HUDEP-2 (cell line): ENCODE data around the gene RUFY4.
"Not testable (repeated sequence)": the region's sequence is repeated elsewhere in the genome, so short reads cannot be mapped to it uniquely, and the experiment has no call there.

Experiments used
- DNase-seq, 76 experiments: peaks; one replicate each; lab custom pipeline; 2025; ENCODE audit not compliant: unreplicated experiment in 76 of 76; lab: John Stamatoyannopoulos, UW

RUFY4 gene

DNA sequence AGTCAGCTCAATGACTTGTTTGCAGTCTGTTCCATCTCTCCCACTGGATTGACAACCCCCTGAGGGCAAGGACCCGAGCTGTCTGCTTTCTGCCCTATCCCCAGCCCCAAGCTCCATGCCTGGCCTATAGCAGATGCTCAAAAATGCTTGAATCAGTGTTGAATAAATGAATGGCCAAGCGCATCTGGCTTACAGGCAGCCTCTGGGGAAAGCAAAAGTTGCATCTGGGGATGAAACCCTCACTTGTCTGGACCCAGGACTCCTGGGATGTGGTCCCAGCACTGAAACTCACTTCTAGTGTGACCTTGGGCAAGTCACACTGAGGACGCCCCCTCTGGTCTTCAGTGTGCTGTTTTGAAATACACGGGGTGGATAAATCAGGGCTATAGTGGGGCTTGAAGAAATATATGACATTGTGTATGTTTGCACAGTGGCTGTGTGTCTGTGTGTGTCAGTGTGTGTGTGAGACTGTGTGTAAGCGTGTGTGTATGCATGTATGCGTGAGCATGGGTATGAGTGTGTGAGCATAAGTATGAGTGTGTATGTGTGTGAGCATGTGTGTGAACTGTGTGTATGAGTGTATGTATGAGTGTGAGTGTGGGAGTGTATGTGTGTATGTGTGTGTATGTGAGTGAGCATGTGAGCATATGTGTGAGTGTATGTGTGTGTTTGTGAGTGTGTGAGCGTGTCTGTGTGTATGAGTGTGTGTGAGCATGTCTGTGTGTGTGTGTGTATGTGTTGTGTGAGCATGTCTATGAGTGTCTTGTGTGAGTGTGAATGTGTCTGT, 38.5 kb upstream of the RUFY4 start:
- no peak for DNase-seq

DNA sequence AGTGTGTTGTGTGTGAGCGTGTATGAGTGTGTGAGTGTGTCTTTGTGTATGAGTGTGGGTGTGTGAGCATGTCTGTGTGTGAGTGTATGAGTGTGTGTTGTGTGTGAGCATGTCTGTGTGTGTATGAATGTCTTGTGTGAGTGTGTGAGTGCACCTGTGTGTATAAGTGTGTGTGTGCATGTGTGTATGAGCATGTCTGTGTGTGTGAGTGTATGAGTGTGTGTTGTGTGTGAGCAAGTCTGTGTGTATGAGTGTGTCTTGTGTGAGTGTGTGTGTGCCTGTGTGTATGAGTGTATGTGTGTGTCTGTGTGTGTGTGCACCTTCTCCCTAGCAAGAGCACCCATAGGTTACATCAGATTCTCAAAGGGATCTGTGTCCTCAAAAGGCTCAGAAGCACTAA, 37.8 kb upstream of the RUFY4 start:
- DNase-seq = no peak

DNA sequence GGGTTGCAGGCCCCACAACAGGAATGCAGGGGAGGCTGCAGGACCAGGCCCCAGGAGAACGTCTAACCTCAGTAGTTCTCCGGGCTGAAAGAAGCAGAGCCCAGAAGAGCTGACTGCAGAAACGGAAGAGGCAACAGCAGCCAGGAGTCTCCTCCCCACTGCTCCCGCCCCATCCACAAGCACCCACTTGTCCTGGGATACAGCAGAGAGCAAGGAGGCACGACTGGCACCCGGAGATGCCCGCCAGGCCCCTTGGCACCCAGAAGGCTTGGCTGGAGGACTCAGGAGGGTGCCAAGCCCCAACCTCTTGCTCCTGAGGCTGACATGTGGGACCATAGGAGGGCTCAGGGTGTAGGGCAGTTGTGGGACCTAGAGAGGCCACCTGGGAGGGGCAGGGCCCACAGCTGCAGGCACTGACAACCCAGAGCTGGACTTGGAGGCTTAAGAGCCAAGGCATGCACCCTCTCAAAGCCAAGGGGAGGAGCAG, 37.2 kb upstream of the RUFY4 start:
- no peak for DNase-seq

DNA sequence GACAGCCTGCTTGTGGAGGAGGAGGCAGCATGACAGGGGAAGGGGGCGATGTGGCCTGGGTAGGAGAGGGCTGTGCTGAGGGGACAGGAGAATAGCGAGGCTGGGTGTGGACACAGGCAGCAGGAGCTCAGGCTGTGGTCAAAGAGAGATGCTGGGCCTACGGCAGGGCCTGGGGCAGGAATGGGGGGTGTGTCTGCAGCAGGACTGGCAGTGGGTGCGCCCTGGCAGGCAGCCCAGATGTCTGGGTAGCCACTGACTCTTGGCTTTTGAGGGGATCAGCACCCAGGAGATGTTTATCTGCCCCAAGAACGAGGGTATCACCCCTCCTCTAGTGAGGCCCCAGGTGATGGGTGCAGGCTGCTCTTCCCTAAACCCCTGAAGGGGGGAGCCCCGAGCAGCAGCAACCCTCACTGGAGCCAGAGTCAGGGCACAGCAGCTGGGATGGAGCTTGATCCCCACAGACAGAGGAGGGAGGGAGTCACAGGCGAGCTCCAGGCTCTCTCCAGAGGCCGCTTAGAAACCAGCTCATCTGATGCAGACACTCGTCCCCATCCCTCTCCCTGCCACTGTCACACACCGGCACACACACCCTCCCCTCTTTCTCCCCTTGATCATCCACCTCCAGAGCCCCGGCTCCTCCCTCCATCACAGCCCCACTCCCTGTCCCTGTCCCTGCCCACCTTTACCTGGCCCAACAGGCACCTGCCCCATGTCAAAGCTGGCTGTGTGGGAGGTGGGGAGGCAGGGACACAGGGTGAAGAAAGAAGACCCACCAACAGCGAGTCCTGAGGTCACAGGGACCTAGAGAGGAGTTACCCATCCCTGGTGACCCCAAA, 36.5 kb upstream of the RUFY4 start:
- DNase-seq = peak in 1 of 76 experiments; percentile 13

DNA sequence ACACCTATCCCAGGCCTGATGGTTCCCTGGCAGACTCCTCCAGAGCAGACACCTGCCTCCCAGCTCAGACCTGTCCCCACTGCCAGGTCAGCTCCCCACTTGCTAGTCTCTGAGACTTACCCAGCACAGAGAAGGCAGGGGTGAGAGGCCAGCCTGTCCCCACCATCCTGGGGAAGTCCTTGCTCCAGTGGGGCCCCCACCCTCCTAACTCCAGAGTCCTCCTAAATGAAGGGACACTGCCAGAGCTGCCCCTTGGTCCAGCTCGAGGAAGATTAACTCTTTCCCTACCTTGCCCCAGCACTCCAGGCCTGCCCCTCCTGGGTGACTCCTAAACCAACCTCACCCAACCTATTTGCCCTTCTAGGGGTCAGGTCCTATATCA, 35.9 kb upstream of the RUFY4 start:
- DNase-seq = no peak

DNA sequence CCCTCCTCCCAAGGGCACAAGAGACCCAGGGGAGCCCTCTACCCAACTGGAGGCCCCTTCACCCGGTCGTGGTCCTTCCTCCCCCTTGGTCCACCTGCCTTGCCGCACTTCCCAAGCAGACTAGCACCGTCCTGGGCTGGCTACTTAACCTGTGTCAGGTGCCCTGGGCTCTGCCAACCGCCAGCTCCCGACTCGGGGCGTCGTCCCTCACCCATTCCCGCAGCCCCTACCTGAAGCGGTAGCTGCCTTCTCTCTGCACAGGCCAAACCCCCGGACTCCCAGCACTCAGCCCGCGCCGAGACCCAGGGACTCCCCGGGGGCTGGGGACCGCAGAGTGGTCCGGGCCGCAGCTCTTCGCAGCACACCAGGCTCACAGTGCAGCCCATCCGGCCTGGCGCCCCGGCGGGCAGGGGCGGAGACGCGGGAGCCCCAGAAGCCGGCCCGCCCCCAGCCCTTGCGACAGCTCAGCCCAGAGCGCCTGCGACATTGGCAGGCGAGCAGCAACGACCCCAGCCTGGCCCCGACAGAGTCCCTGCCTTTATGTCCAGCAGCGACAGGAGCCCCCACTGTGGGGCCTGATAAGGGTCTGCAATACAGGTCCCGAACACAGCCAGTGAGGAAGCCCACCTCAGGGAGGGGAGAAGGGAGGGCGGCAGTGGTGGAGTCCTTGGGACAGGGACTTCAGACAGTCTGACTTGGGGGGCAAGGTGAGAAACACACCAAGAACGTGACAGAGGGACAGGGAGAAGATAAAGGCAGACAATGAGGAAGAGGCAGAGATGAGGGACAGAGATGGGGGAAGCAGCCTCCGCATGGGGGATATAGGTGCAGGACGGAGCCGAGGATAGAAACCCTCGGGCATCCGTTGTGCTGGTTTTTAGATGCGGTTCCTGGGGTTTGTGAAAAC, 35.2 kb upstream of the RUFY4 start:
- no peak for DNase-seq

DNA sequence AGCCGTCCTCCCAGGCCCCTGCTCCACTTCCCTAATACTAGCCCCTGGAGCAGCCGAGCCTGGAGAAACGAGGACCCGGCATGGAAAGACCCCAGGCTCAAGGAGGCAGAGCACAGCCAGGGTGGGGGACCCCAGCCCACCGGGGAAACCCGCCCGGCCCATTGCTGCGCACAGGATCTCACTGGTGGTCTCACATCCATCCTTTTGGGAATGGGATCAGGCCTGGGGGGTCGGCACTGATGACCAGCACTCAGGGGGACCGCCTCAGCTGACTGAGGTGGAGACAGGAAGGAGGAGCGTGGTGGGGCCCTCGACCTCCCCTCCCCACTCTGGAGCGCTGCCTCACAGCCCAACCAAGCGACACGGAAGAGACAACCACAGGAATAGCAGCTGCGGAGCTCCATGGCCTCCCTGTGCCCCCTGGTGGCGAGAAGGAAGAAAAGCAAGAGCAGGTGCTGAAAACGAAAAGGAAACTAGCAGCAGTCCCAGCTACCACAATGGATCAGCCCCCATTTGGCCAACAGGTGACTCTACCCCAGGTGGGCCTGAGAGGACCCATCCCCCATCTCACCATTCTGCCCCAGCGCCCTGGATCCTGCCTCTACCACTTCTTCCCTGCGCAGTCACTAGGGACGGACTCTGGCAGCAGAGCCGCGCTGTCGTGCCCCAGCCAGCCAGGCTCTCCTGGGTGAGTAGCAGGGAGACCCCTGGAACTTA, 34.4 kb upstream of the RUFY4 start:
- peak in 12 of 76 experiments; percentile 3 to 22 (median 9) for DNase-seq

DNA sequence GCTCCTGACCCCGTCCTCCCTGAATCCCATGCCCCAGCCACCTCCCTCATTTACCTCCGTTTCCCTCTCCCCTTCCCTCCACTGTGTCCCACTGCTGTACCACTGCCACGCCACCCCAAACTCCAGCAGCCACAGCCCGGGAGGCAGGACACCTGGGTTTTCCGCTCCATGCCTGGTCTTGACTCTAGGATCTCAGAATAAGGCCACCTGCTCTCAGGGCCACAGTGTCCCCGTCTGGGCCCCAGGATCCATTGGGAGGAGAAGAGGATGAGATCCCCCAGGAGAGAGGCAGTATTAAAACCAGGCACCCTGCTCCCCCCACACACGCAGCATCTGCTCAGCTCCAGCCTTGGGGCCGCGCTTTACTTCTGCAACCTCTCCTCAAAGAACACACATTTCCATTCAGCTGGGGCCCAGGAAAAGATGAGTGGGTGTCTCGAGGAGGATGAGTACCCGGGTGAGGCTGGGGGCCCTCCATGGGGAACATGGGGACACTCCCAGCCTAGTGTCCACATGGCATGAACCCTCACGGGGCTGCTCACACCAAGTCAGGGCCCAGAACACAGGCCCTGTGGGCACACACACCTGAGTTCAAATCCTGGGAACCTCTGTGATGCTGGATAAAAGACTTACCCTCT, 33.5 kb upstream of the RUFY4 start:
- no peak for DNase-seq

DNA sequence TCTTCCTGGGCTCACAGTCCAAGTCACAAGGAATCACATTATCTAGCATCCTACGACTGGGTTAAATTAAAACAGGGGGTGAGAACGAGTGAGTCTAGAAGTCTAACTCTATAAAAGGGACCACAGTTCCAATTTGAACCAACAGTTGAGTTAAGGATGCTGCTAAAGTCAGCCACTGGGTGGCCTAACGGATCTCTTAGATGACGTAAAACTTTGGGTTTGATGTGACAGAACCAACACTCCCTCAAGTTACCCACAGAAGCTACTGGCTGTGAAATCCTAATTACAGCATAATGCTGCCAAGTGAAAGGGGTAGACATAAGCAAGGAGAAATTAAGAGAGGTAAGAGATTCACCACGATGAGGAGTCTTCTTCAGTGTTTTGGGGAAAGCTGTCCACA, 32.7 kb upstream of the RUFY4 start:
- no peak for DNase-seq

DNA sequence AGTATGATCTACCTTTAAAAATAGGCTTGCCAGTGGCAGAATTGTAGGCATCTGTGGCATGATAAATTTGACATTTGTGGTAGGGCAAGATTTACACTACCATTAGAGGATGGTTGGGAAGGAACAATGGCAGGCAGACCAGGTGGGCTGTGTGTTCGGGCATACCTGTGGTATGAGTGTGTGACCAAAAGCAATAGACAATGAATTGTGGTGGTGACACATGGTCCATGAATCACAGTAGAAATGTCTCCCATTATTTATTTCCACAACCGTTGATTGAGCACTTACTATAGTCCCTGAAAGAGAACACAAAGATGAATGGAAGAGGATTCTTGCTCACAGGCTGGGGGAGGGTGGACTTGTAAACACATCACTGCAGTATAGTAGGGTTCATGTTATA, 29.9 kb upstream of the RUFY4 start:
- DNase-seq = no peak

DNA sequence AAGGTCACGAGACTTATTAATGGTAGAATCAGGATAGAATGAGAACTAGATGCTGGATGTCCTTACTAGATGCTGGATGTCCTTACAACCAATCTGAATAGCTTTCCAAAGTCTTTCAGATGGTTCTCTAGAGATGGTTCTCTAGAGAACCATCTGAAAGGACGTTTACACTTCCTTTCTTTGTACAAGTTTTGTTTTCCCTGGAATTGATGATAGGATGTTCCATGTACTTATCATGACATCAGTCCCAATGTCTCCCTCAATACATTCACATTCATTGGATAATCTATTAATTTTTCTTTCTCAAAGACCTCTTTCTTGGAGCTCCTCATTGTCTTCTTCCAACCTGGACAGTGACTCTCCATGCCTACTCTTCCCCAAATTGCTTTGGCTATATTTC, 28.2 kb upstream of the RUFY4 start:
- no peak for DNase-seq

DNA sequence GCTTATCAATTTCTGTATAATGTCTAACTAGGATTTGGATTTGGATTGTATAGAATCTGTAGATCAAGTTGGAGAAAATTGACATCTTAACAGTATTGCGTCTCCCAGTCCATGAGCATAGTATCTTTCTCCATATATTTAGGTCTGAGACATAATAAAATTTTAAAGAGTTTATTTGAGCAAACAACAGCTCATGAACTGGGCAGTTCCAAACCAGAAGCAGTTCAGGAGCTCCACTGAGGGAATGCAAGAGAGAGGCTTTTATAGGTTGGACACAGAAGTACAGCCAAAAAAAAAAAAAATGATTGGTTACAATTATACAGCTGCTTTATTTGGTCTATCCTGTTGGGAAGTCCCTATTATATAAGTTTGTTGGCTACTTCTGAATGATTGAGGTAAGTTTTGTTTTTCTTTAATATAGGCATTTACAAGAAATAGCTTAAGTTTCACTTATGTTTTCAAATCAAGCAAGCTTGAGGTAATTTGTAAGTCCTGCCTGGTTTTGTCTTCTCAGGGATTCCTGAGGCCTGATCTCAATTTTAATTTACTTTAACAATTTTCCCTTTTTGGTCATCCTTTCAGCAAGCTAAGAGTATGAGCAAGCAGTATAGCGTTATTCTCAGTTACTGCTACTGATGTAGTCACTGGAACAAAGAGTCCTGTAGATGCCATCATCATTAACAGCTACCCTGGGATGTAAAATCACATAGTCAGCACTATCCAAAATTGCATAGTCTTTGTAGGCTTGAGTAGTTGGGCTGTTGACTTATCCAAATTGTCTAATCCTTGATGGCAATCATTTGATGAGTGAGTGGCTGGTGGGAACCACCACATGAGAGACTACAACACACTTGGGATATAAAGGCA, 27.5 kb upstream of the RUFY4 start:
- DNase-seq = no peak

DNA sequence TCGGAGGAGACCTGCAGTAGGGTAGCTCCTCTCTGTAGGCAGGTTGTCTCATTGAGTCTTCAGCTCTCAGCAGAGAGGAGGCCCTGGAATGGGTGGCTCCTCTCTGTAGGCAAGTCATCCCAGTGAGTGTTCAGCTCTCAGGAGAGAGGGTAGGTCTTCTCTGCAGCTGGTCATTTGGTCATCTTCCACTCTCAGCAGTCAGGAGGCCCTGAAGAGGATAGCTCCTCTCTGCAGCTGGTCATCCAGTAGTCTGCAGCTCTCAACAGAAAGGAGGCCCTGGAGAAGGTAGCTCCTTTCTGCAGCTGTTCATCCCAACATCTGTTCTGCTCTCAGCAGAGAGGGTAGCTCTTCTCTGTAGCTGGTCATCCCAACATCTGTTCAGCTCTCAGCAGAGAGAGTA, 26.0 kb upstream of the RUFY4 start:
- DNase-seq = no peak

DNA sequence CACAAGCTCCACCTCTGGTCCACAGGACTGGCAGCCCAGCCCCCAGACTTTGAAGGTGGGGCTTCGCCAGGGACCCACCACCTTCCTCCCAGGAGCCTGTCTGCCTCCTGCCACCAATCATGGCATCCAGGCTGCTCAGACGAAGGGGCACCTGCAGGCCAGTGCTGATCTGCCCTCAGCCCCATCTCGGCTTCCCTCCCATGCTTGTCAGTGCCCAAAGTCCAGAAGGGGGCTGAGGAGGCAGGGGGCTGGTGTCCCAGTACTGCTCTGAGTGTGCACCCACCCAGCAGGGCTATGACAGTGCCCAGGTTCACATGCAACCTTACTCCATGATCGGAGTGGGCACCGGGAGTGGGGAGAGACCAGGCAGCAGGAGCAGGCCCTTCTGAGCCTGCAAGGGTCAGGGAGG, 25.3 kb upstream of the RUFY4 start:
- DNase-seq = no peak

DNA sequence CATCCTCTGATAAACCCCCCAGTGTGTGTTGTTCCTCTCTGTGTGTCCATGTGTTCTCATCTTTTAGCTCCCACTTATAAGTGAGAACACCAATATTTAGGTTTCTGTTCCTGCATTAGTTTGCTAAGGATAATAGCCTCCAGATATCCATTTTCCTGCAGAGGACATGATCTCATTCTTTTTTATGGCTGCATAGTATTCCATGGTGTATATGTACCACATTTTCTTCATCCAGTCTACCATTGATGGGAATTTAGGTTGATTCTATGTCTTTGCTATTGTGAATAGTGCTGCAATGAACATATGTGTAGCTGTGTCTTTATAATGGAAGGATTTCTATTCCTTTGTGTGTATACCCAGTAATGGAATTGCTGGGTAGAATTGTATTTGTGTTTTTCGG, 24.5 kb upstream of the RUFY4 start:
- not testable (repeated sequence) for DNase-seq

DNA sequence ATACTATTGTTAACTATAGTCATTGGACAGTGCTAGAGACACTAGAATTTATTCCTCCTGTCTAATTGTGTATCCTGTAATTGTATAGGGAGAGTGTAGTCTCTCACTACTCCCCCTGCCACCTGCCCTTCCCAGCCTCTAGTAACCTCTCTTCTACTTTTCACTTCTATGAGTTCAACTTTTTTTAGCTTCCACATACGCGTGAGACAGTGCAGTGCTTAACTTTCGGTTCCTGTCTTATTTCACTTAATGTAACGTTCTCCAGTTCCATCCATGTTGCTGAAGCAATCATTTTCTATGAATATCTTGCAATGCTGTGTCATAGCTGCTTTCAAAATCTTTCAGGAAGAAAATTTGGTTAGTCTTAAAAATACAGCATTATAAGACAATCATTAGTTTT, 22.8 kb upstream of the RUFY4 start:
- no peak for DNase-seq

DNA sequence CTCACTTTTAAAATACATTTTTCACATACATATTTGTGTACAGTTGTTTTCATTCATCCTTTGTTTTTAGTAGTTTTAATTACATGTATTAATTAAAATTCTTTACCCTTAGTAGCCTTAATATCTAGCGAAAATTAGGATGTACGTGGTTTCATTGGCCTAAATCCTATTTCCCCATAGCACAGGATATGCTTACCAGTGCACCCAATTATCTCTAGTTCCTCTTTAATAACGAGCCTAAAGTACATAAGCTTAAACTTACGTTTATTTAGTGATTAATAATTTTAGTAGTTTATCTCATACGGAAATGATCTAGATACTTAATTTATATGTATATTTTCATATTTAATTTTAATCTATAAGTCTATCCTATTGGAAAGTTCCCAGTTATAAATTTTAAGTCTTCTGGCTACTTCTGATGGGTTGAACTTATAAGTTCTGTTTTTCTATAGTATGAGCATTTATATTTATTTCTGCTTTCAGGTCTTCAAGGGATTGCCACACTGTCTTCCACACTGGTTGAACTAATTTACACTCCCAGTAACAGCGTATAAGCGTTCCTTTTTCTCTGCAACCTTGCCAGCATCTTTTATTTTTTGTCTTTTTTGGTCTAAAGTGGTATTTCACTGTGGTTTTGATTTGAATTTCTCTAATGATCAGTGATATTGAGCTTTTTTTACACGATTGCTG, 21.4 kb upstream of the RUFY4 start:
- no peak for DNase-seq

DNA sequence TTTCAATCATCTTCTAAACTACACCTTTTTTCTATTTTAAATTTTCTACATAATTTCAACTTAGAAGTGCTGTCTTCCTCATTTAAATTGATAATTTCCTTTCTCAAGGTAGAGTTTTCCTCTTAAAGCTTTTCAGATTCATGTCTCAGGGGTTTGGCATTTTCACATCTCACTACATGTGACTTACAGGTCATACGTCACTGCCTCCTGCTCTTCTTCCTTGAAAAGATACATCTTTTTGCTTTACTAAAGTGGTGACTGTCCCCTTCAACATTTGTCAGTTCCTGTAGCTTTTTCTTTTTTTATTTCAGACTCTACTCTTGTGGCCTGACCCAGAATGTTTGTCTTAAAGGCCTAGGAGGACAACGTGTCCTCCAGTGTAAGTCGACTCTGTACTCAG, 17.1 kb upstream of the RUFY4 start:
- no peak for DNase-seq
